Common myeloid progenitor, CD34-positive (primary cell): ENCODE measurements around the gene MBD6.
A peak's percentile ranks its signal among the peaks of the same experiment; 100 is the strongest.

Experiments used
- CTCF ChIA-PET: fragments of 350-600 bp; sonication (Branson Sonifier 250); formaldehyde crosslinking; loops from one replicate; lab custom pipeline; 2021; ENCODE audit warnings: antibody characterized with exemption; lab: Charles Lee
- POLR2A ChIA-PET: fragments of 350-600 bp; sonication (Branson Sonifier 250); formaldehyde crosslinking; loops from one replicate; lab custom pipeline; 2021; ENCODE audit warnings: antibody characterized with exemption; lab: Charles Lee
- DNase-seq, 3 donors: peaks; one replicate each; pipeline versions ENCODE4 v3.0.0 to v3.0.0-alpha.2; 2013
- H3K27ac ChIP-seq, 2 experiments: 1 replicate in 1 of 2; 2 replicates in 1 of 2; pipeline ENCODE4 v1.7.0; 2013; ENCODE audit warnings: inconsistent platforms in 2 of 2, low read length in 2 of 2, mild to moderate bottlenecking in 2 of 2, low read depth in 1 of 2, moderate library complexity in 1 of 2; ENCODE audit not compliant: severe bottlenecking in 2 of 2, insufficient read depth in 1 of 2, poor library complexity in 1 of 2
- H3K27me3 ChIP-seq, 5 experiments: replicated peaks in 2 of 5; 1 replicate in 3 of 5; 2 replicates in 2 of 5; pipeline versions ENCODE4 v1.6.1 to v1.7.0; 2013; ENCODE audit warnings: low read length in 4 of 5, mild to moderate bottlenecking in 2 of 5, moderate library complexity in 2 of 5, inconsistent platforms in 1 of 5; ENCODE audit not compliant: insufficient read depth in 5 of 5, control insufficient read depth in 4 of 5
- H3K36me3 ChIP-seq, 4 experiments: 1 replicate in 2 of 4; 2 replicates in 2 of 4; pipeline versions ENCODE4 v1.6.1 to v1.7.0; 2013; ENCODE audit warnings: low read length in 3 of 4, control low read depth in 1 of 4, mild to moderate bottlenecking in 1 of 4; ENCODE audit not compliant: control insufficient read depth in 4 of 4, insufficient read depth in 4 of 4
- H3K4me1 ChIP-seq, 4 experiments: 1 replicate in 3 of 4; 2 replicates in 1 of 4; pipeline versions ENCODE4 v1.6.1 to v1.7.1; 2013; ENCODE audit warnings: low read length in 3 of 4, mild to moderate bottlenecking in 3 of 4, control low read depth in 1 of 4, inconsistent platforms in 1 of 4, moderate library complexity in 1 of 4; ENCODE audit not compliant: control insufficient read depth in 4 of 4, insufficient read depth in 4 of 4; ENCODE audit errors: control extremely low read depth in 1 of 4
- H3K4me3 ChIP-seq, 7 experiments: 1 replicate in 4 of 7; 2 replicates in 3 of 7; pipeline versions ENCODE4 v1.5.1 to v1.7.0; 2013; ENCODE audit warnings: mild to moderate bottlenecking in 7 of 7, low read length in 6 of 7, moderate library complexity in 6 of 7, inconsistent platforms in 2 of 7, low read depth in 2 of 7, control low read depth in 1 of 7; ENCODE audit not compliant: insufficient read depth in 4 of 7, control insufficient read depth in 1 of 7; ENCODE audit errors: extremely low read depth in 1 of 7
- H3K9me3 ChIP-seq, 5 experiments: 1 replicate in 4 of 5; 2 replicates in 1 of 5; pipeline versions ENCODE4 v1.6.1 to v1.7.1; 2013; ENCODE audit warnings: low read length in 4 of 5, mild to moderate bottlenecking in 2 of 5, inconsistent platforms in 1 of 5, low read depth in 1 of 5, moderate library complexity in 1 of 5; ENCODE audit not compliant: control insufficient read depth in 4 of 5, insufficient read depth in 2 of 5; ENCODE audit errors: control extremely low read depth in 1 of 5
- WGBS: methylation state at CpG from one replicate; pipeline ENCODE4 v1.1.5; 2013; ENCODE audit not compliant: insufficient coverage; 5-methylcytosine and 5-hydroxymethylcytosine counted together

MBD6 gene

DNA sequence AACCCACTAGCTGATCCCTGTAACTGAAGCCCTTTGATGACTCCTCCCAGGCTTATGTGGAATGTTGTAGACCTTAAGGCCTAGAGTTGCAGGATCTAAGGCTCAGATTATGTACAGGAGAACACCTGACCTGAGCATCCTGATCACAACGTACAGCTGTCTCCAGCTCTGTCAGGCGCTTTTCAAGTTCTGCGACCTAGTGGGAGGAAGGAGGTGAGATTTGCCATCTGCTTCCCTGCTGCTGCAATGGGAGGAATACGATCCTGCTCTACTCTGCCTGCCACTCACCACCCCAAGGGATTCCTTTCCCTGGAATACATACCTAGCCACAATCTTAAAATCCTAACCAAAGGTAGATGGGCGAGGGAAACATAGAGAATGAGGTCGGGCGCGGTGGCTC is 10.5 kb downstream of the MBD6 start:
- no peak overlapping the region for H3K4me3 ChIP-seq
- no peak overlapping the region for H3K27ac ChIP-seq
- no peaks in the 10 kb centered on the region for H3K27me3 ChIP-seq
- peaks cover 20 to 82% (median 62%) of the 10 kb centered on the region in 4 experiments for H3K36me3 ChIP-seq
- DNase-seq, result no peak
- ChIA-PET POLR2A (interaction anchor here (0.9 to 2.2 kb wide), 4 partner anchors 10 to 13 kb away, joined by 3 to 13 read pairs (median 3); partner anchors contain the start of genes DDIT3 and MBD6), CTCF (interaction anchor here (1.1 to 3.8 kb wide), 5 partner anchors 9 to 50 kb away, joined by 3 to 14 read pairs (median 4); partner anchors contain the start of gene DCTN2)
- 96% methylated on average over 4 of the region's 8 CpGs for WGBS
- H3K9me3 ChIP-seq, result no peaks in the 10 kb centered on the region
- no peaks in the 10 kb centered on the region for H3K4me1 ChIP-seq

DNA sequence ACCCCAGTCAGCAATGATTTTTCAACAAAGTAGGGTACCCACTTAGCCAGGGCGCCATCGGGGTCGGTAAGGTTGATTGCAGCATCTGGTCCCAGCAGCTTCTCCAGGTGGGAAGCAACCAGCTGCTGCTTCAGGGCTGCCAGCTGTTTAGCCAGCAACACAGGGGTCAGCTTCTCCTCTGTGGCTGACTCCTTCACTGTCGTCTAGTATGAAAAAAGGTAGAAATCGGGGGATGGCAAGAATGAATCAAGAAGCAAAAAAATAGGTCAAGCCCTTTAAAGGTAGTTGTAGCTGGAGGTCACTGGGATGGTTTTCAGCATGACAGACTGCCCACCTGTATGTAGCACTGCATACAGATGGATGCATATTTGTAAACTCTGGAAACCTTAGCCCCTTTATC is 11.6 kb downstream of the MBD6 start:
- Histone ChIP-seq H3K36me3 (peaks cover 18 to 77% (median 56%) of the 10 kb centered on the region in 4 experiments), H3K4me3 (no peak overlapping the region), H3K27me3 (no peaks in the 10 kb centered on the region), H3K27ac (no peak overlapping the region), H3K4me1 (peaks cover 0 to 6% (median 0%) of the 10 kb centered on the region in 4 experiments), H3K9me3 (no peaks in the 10 kb centered on the region)
- 98% methylated on average over 5 of the region's 5 CpGs for WGBS
- ChIA-PET CTCF (interaction anchor here (1.2 to 3.8 kb wide), 4 partner anchors 10 to 47 kb away, joined by 3 to 14 read pairs (median 4); no protein-coding TSS in a partner anchor), POLR2A (interaction anchor here (0.6 to 1.5 kb wide), 3 partner anchors 11 to 63 kb away, joined by 3 read pairs; partner anchors contain the start of gene MBD6)
- no peak for DNase-seq

DNA sequence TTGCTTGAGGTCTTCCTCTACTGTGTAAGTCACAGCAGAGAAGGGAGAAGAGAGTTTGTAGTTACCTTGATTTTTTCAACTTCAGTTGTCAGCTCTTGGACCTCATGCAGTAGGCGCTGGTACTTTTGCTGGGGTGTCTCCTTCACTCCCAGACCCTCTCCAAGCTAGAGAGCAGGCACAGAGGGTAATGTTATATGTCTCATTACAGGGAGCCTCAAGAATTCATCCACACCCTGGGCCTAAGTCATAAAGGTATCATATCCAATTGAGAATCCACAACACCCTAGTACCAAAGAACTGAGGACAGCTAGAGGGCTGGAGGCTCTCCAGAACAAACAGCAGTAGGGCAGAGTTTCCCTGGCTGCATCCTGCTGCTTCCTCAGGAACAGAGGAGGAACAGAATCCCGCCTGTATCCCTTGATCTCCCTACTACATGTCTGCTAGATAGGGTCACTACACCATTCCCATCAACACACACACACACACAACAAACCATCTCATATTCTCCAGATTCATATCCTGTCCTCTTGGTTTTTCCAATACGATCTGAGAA is 12.4 kb downstream of the MBD6 start:
- ChIA-PET POLR2A (interaction anchor here (0.6 to 1.5 kb wide), 2 partner anchors 12 to 64 kb away, joined by 3 read pairs; partner anchors contain the start of gene MBD6), CTCF (interaction anchor here (1.2 to 3.8 kb wide), 4 partner anchors 9 to 46 kb away, joined by 3 to 14 read pairs (median 4); no protein-coding TSS in a partner anchor)
- 92% methylated on average over 1 of the region's 3 CpGs for WGBS

GRCh38 chr12:57535764-57536596 is 13.4 kb downstream of the MBD6 start:
- H3K27me3 ChIP-seq, result no peaks in the 10 kb centered on the region
- H3K4me1 ChIP-seq, result peaks cover 0 to 11% (median 0%) of the 10 kb centered on the region in 4 experiments
- H3K27ac ChIP-seq, result no peak overlapping the region
- ChIA-PET POLR2A (no interaction called here), CTCF (interaction anchor here (0.8 to 3.8 kb wide), 6 partner anchors 9 to 77 kb away, joined by 3 to 14 read pairs (median 6); no protein-coding TSS in a partner anchor)
- peaks cover 8 to 66% (median 45%) of the 10 kb centered on the region in 4 experiments for H3K36me3 ChIP-seq
- WGBS, result 64% methylated on average over 3 of the region's 6 CpGs
- DNase-seq, result no peak
- H3K9me3 ChIP-seq, result no peaks in the 10 kb centered on the region
- H3K4me3 ChIP-seq, result no peak overlapping the region

More for the DNA sequence above, 12.4 kb downstream of the MBD6 start:
- no peak overlapping the region for H3K4me3 ChIP-seq
- H3K27ac ChIP-seq, result no peak overlapping the region
- peaks cover 0 to 11% (median 0%) of the 10 kb centered on the region in 4 experiments for H3K4me1 ChIP-seq
- DNase-seq, result no peak
- H3K36me3 ChIP-seq, result peaks cover 15 to 71% (median 49%) of the 10 kb centered on the region in 4 experiments
- H3K9me3 ChIP-seq, result no peaks in the 10 kb centered on the region
- no peaks in the 10 kb centered on the region for H3K27me3 ChIP-seq

DNA sequence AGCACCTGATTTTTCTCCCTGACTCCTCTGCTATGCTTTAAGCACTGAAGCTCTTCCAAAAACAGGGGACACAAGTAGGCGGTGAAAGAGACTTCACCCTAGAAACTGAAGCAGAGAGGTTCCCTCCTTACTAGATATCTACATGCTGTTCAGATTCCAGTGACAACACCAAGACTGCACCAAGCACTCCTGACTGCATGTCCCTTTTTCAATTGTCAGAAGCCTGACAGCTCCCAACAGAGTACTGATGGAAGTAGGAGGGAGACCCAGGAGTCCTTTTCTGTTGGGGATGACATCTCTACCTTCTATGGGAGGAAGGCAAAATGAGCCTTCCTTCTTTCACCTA is 13.9 kb downstream of the MBD6 start:
- H3K4me3 ChIP-seq, result no peak overlapping the region
- H3K9me3 ChIP-seq, result no peaks in the 10 kb centered on the region
- peaks cover 7 to 66% (median 49%) of the 10 kb centered on the region in 4 experiments for H3K36me3 ChIP-seq
- H3K27ac ChIP-seq, result no peak overlapping the region
- DNase-seq, result no peak
- WGBS, result 100% methylated on average over 1 of the region's 1 CpG
- no peaks in the 10 kb centered on the region for H3K27me3 ChIP-seq
- ChIA-PET CTCF (interaction anchor here (0.8 to 2.0 kb wide), 4 partner anchors 10 to 78 kb away, joined by 3 to 8 read pairs (median 6); no protein-coding TSS in a partner anchor), POLR2A (no interaction called here)
- H3K4me1 ChIP-seq, result peaks cover 0 to 11% (median 0%) of the 10 kb centered on the region in 4 experiments

DNA sequence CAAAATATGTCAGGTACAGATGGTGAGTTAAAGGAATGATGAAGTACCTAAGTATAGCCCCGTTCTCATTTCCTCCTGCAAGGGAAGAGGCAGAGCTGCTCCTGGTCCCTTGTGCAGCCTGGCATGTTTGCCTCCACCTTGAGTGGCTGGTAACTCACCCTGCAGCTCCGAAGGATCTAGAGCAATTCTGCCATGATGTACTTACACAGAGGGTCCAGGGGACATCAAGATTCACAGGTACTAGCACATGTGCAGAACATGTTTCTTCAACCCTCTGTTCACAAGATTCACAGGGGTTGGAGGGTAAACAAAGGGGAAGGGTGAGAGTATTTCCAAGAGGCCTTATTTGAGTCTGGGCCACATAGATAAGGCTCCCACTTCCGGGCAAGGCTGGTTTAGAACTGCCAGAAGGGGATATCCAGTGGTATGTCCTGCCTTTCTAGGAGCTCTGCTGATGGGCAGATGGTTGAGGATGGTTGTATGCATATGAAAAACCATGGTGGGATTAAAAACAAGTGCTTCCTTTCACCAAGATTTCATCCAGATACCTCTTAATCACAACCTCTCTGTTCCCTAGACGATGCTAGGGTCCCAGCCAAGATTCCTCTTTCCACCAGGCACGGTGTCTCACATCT is 16.6 kb downstream of the MBD6 start:
- WGBS, result 43% methylated on average over 4 of the region's 5 CpGs
- POLR2A ChIA-PET, result interaction anchor here (0.6 to 1.7 kb wide), 3 partner anchors 19 to 164 kb away, joined by 5 to 10 read pairs (median 6); partner anchors contain the start of gene DDIT3
- peak; percentile 52 to 86 (median 81) for DNase-seq
- Histone ChIP-seq H3K9me3 (no peaks in the 10 kb centered on the region), H3K4me3 (no peak overlapping the region), H3K36me3 (peaks cover 3 to 47% (median 28%) of the 10 kb centered on the region in 4 experiments), H3K27ac (no peak overlapping the region), H3K27me3 (no peaks in the 10 kb centered on the region), H3K4me1 (peaks cover 0 to 22% (median 8%) of the 10 kb centered on the region in 4 experiments)
- CTCF ChIA-PET, result interaction anchor here (1.1 to 4.3 kb wide), 6 partner anchors 9 to 217 kb away, joined by 3 to 24 read pairs (median 6); partner anchors contain the start of gene MBD6
